Mesothelial cell of epicardium (in vitro differentiated cells): ENCODE measurements around the gene PEX11G. TPM values are rescaled to one million over a fixed set of nuclear protein-coding genes. Genes with fewer than 3 reads are reported as not detected.
A peak's percentile ranks its signal among the peaks of the same experiment; 100 is the strongest.

Experiments used
- DNase-seq, 2 experiments: peaks; one replicate each; pipeline ENCODE4 v3.0.0; 2021; ENCODE audit warnings: low spot score in 2 of 2; ENCODE audit not compliant: unreplicated experiment in 2 of 2
- H3K27ac Mint-ChIP-seq: 2 replicates; pipeline ENCODE4 v1.8.0; 2021; ENCODE audit warnings: mixed read lengths
- H3K27me3 Mint-ChIP-seq: 2 replicates; pipeline ENCODE4 v1.8.0; 2021; ENCODE audit warnings: low read depth, mixed read lengths
- H3K36me3 Mint-ChIP-seq: 2 replicates; pipeline ENCODE4 v1.8.0; 2021; ENCODE audit warnings: mixed read lengths
- H3K4me1 Mint-ChIP-seq: 2 replicates; pipeline ENCODE4 v1.8.0; 2021; ENCODE audit warnings: mixed read lengths
- H3K4me3 Mint-ChIP-seq: 2 replicates; pipeline ENCODE4 v1.8.0; 2021; ENCODE audit warnings: mild to moderate bottlenecking, moderate library complexity, mixed read lengths
- H3K9me3 Mint-ChIP-seq: 2 replicates; pipeline ENCODE4 v1.8.0; 2021; ENCODE audit warnings: mixed read lengths
- CTCF ChIP-seq: fragments of 200-600 bp; sonication (generic); IDR thresholded peaks from one replicate; pipeline ENCODE4 v1.5.0; 2021; ENCODE audit warnings: antibody characterized with exemption; ENCODE audit not compliant: unreplicated experiment
- total RNA-seq: library from RNA; stranded (reverse); gene quantifications from 3 replicates; pipeline ENCODE4 v1.2.1, GENCODE V29; 2021

Gene PEX11G
- total RNA-seq, 1 donor from 2014 or later = 7.0 TPM

GRCh38 chr19:7509625-7510024 lies 20.8 kb upstream of the PEX11G start:
- Mint-ChIP-seq H3K27ac (no peak overlapping the region), H3K36me3 (no peaks in the 10 kb centered on the region), H3K27me3 (no peaks in the 10 kb centered on the region), H3K9me3 (no peaks in the 10 kb centered on the region), H3K4me3 (no peak overlapping the region), H3K4me1 (peaks cover 9% of the 10 kb centered on the region)
- DNase-seq = no peak
- TF ChIP-seq CTCF = no peak

- DNase-seq = no peak
- Mint-ChIP-seq H3K9me3 (no peaks in the 10 kb centered on the region), H3K36me3 (no peaks in the 10 kb centered on the region), H3K4me3 (no peak overlapping the region), H3K27me3 (peaks cover 1% of the 10 kb centered on the region), H3K4me1 (peaks cover 5% of the 10 kb centered on the region), H3K27ac (no peak overlapping the region)
- no peak for TF ChIP-seq CTCF
These were observed 19.0 kb upstream of the PEX11G start for GRCh38 chr19:7507884-7508283.

GRCh38 chr19:7506385-7507328 lies 17.8 kb upstream of the PEX11G start:
- Mint-ChIP-seq H3K27ac (no peak overlapping the region), H3K4me3 (no peak overlapping the region), H3K36me3 (no peaks in the 10 kb centered on the region), H3K27me3 (peaks cover 6% of the 10 kb centered on the region), H3K9me3 (no peaks in the 10 kb centered on the region), H3K4me1 (no peaks in the 10 kb centered on the region)
- no peak for TF ChIP-seq CTCF
- DNase-seq = no peak

GRCh38 chr19:7505682-7506384 lies 17.0 kb upstream of the PEX11G start:
- H3K4me3 Mint-ChIP-seq = peak overlapping the region; percentile 8
- no peaks in the 10 kb centered on the region for H3K4me1 Mint-ChIP-seq
- peaks cover 11% of the 10 kb centered on the region for H3K27me3 Mint-ChIP-seq
- H3K27ac Mint-ChIP-seq = no peak overlapping the region
- H3K36me3 Mint-ChIP-seq = no peaks in the 10 kb centered on the region
- no peak for DNase-seq
- TF ChIP-seq CTCF = no peak
- no peaks in the 10 kb centered on the region for H3K9me3 Mint-ChIP-seq

- H3K27me3 Mint-ChIP-seq = peaks cover 12% of the 10 kb centered on the region
- TF ChIP-seq CTCF = no peak
- H3K9me3 Mint-ChIP-seq = no peaks in the 10 kb centered on the region
- no peak for DNase-seq
- no peaks in the 10 kb centered on the region for H3K4me1 Mint-ChIP-seq
- no peak overlapping the region for H3K27ac Mint-ChIP-seq
- no peak overlapping the region for H3K4me3 Mint-ChIP-seq
- H3K36me3 Mint-ChIP-seq = no peaks in the 10 kb centered on the region
These were observed 16.4 kb upstream of the PEX11G start for GRCh38 chr19:7505288-7505681.
